K562 (cell line): ENCODE data around the gene EPHB4. TPM values are rescaled to one million over a fixed set of nuclear protein-coding genes. Genes with fewer than 3 reads are reported as not detected.

Experiments
- CBX2 ChIP-seq: fragments of 200-600 bp; sonication (generic); IDR thresholded peaks from one replicate; pipeline ENCODE4 v1.6.1; 2012; ENCODE audit warnings: mild to moderate bottlenecking, low read length, inconsistent platforms; ENCODE audit not compliant: insufficient read depth, poor library complexity, severe bottlenecking
- FOS ChIP-seq: IDR thresholded peaks from 3 replicates; pipeline ENCODE4 v1.6.1; 2011; ENCODE audit not compliant: insufficient read length; ENCODE audit errors: extremely low read depth
- ILF3 ChIP-seq: fragments of 450-650 bp; IDR thresholded peaks from 2 replicates; pipeline ENCODE4 v1.6.1; 2018; ENCODE audit warnings: antibody characterized with exemption, mild to moderate bottlenecking, moderate library complexity, borderline replicate concordance
- NR3C1 ChIP-seq: sonication (generic); formaldehyde crosslinking; IDR thresholded peaks from 2 replicates; pipeline ENCODE4 v1.8.1; 2022; ENCODE audit warnings: missing genetic modification reagents
- POLR2B ChIP-seq: fragments of 450-650 bp; IDR thresholded peaks from 2 replicates; pipeline ENCODE4 v1.6.1; 2018; ENCODE audit warnings: low read depth; ENCODE audit not compliant: partially characterized antibody
- RNF2 ChIP-seq: sonication (generic); IDR thresholded peaks from 2 replicates; pipeline ENCODE4 v1.6.1; 2016
- SP2 ChIP-seq: IDR thresholded peaks from 2 replicates; pipeline ENCODE4 v1.6.1; 2011; ENCODE audit warnings: mild to moderate bottlenecking, low read depth, low read length, moderate library complexity; ENCODE audit not compliant: poor library complexity, severe bottlenecking; ENCODE audit errors: extremely low read depth
- TCF7 ChIP-seq: sonication (generic); IDR thresholded peaks from 2 replicates; pipeline ENCODE4 v1.6.1; 2016; ENCODE audit warnings: antibody characterized with exemption, borderline replicate concordance
- TOE1 ChIP-seq, 2 experiments: fragments of 450-650 bp in 1 of 2; sonication (generic) in 1 of 2; formaldehyde crosslinking in 1 of 2; IDR thresholded peaks; 2 replicates each; pipeline versions ENCODE4 v1.7.1 to v1.8.0; 2016 to 2022; ENCODE audit warnings: borderline replicate concordance in 2 of 2, mild to moderate bottlenecking in 2 of 2, antibody characterized with exemption in 1 of 2, inconsistent platforms in 1 of 2, low read depth in 1 of 2, missing genetic modification reagents in 1 of 2, moderate library complexity in 1 of 2
- ZNF184 ChIP-seq: sonication (generic); formaldehyde crosslinking; IDR thresholded peaks from 2 replicates; pipeline ENCODE4 v1.5.0; 2020; ENCODE audit warnings: missing genetic modification reagents
- ZNF274 ChIP-seq: IDR thresholded peaks from 2 replicates; pipeline ENCODE4 v1.6.1; 2011; ENCODE audit warnings: low read depth, mild to moderate bottlenecking, low read length, moderate library complexity, borderline replicate concordance
- ZZZ3 ChIP-seq: fragments of 450-650 bp; IDR thresholded peaks from 2 replicates; pipeline ENCODE4 v1.6.1; 2016; ENCODE audit warnings: antibody characterized with exemption, mild to moderate bottlenecking, moderate library complexity
- polyA plus RNA-seq, 8 experiments: library from polyadenylated mRNA; depleted of rRNA in 4 of 8; stranded (reverse) in 5 of 8; unstranded in 3 of 8; fragments of >200 nt; fragmentation: Nextera tagmentation in 2 of 8; fragmentation: Illumina TruSeq in 1 of 8; extraction: Ambion mirVana in 2 of 8; extraction: Trizol in 1 of 8; gene quantifications; 2 replicates each; pipeline versions ENCODE4 v1.2.1 to v1.2.3, GENCODE V29; 2011 to 2014; ENCODE audit warnings: inconsistent platforms in 1 of 8, missing spikeins in 1 of 8
- total RNA-seq, 7 experiments: library from RNA; depleted of rRNA in 6 of 7; stranded (reverse); fragments of >200 nt in 6 of 7; fragmentation: Illumina TruSeq in 2 of 7; extraction: Trizol in 2 of 7; gene quantifications; 2 replicates each; pipeline versions ENCODE4 v1.2.1 to v1.2.3, GENCODE V29; 2011 to 2021; ENCODE audit warnings: low replicate concordance in 1 of 7
- TF ChIP-seq, protein P1 (sequence below): sonication (generic); formaldehyde crosslinking; IDR thresholded peaks from 2 replicates; pipeline ENCODE4 v1.8.1; 2022; ENCODE audit warnings: missing genetic modification reagents
- TF ChIP-seq, protein P2 (sequence below): fragments of 450-650 bp; formaldehyde crosslinking; IDR thresholded peaks from 2 replicates; pipeline ENCODE4 v1.4.0; 2022; ENCODE audit warnings: missing genetic modification characterization
- TF ChIP-seq, protein P3 (sequence below): fragments of 250-450 bp; sonication (Bioruptor Pico); IDR thresholded peaks from 2 replicates; pipeline ENCODE4 v1.4.0; 2020
- TF ChIP-seq, protein P4 (sequence below): fragments of 450-650 bp; IDR thresholded peaks from 2 replicates; pipeline ENCODE4 v1.6.1; 2017; ENCODE audit warnings: antibody characterized with exemption, mild to moderate bottlenecking

The EPHB4 gene
- total and polyA plus RNA-seq, 9 of the 15 experiments (the other 6 are each of a cell fraction or from before 2014, with no cell fraction given), result 1.2 to 82.1 (median 37.9) TPM

DNA sequence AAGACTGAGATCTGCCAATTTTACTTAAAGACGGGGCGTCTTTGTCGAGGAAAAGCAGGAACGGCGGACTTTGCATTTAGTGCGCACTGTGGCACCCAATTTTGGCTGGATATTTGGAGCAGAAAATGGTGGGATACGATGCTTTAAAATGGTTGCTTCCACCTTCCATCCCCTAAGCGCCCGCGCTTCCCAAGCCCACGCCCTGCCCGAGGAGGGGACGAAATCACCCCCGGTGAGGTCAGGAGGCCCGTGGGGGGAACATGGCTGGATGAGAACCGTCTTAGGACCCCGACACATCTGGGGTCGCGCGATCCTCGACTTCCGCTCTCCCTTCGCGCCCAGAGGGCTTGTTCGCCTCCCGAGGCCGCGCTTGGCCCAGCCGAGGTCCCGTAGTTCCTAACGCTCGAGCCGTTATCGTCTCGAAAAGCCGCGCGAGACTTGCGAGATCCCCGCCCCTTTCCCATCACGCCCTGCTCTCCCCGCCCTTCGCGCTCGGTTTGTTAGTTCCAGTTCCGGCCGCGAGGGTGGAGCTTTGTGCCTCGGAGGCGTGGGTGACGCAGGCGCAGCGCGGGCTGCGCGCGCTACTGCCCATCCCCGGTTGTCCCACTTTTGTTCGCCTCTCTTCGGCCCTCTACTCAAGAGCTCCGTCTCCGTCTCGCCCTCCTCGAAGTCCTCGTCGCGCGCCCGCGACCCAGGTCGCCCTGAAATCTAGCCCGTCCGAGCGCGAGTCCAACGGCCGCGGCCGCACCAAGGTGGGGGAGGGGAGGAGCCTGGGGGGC is 47.4 kb upstream of the EPHB4 start, which contains the start of gene SRRT (continued):
- TF ChIP-seq FOS, result no peak
- 0 out of 2 replicates have a peak, but pooled peaks have one; percentile 55 for TF ChIP-seq NR3C1 (CRISPR knock-in tag)
- TF ChIP-seq ZZZ3, result peak; percentile 96
- no peak for TF ChIP-seq SP2
- peak; percentile 98 for TF ChIP-seq POLR2B
- no peak for TF ChIP-seq ZNF184 (CRISPR knock-in tag)
- TF ChIP-seq, protein P1, sequence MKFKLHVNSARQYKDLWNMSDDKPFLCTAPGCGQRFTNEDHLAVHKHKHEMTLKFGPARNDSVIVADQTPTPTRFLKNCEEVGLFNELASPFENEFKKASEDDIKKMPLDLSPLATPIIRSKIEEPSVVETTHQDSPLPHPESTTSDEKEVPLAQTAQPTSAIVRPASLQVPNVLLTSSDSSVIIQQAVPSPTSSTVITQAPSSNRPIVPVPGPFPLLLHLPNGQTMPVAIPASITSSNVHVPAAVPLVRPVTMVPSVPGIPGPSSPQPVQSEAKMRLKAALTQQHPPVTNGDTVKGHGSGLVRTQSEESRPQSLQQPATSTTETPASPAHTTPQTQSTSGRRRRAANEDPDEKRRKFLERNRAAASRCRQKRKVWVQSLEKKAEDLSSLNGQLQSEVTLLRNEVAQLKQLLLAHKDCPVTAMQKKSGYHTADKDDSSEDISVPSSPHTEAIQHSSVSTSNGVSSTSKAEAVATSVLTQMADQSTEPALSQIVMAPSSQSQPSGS, result no peak
- 0 out of 2 replicates have a peak, but pooled peaks have one; percentile 33 for TF ChIP-seq TCF7
- TF ChIP-seq RNF2, result peak; percentile 90
- TF ChIP-seq, protein P2, sequence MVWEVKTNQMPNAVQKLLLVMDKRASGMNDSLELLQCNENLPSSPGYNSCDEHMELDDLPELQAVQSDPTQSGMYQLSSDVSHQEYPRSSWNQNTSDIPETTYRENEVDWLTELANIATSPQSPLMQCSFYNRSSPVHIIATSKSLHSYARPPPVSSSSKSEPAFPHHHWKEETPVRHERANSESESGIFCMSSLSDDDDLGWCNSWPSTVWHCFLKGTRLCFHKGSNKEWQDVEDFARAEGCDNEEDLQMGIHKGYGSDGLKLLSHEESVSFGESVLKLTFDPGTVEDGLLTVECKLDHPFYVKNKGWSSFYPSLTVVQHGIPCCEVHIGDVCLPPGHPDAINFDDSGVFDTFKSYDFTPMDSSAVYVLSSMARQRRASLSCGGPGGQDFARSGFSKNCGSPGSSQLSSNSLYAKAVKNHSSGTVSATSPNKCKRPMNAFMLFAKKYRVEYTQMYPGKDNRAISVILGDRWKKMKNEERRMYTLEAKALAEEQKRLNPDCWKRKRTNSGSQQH, result peak; percentile 96
- TF ChIP-seq TOE1 (IDR thresholded peaks at IDR 0.05; ENCODE audit: borderline replicate concordance), result peak; percentile 88
- TF ChIP-seq TOE1 (CRISPR knock-in tag; IDR thresholded peaks at IDR 0.05; ENCODE audit: borderline replicate concordance, low read depth), result no peak
- TF ChIP-seq, protein P3, sequence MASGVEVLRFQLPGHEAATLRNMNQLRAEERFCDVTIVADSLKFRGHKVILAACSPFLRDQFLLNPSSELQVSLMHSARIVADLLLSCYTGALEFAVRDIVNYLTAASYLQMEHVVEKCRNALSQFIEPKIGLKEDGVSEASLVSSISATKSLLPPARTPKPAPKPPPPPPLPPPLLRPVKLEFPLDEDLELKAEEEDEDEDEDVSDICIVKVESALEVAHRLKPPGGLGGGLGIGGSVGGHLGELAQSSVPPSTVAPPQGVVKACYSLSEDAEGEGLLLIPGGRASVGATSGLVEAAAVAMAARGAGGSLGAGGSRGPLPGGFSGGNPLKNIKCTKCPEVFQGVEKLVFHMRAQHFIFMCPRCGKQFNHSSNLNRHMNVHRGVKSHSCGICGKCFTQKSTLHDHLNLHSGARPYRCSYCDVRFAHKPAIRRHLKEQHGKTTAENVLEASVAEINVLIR, result no peak
- TF ChIP-seq, protein P4, sequence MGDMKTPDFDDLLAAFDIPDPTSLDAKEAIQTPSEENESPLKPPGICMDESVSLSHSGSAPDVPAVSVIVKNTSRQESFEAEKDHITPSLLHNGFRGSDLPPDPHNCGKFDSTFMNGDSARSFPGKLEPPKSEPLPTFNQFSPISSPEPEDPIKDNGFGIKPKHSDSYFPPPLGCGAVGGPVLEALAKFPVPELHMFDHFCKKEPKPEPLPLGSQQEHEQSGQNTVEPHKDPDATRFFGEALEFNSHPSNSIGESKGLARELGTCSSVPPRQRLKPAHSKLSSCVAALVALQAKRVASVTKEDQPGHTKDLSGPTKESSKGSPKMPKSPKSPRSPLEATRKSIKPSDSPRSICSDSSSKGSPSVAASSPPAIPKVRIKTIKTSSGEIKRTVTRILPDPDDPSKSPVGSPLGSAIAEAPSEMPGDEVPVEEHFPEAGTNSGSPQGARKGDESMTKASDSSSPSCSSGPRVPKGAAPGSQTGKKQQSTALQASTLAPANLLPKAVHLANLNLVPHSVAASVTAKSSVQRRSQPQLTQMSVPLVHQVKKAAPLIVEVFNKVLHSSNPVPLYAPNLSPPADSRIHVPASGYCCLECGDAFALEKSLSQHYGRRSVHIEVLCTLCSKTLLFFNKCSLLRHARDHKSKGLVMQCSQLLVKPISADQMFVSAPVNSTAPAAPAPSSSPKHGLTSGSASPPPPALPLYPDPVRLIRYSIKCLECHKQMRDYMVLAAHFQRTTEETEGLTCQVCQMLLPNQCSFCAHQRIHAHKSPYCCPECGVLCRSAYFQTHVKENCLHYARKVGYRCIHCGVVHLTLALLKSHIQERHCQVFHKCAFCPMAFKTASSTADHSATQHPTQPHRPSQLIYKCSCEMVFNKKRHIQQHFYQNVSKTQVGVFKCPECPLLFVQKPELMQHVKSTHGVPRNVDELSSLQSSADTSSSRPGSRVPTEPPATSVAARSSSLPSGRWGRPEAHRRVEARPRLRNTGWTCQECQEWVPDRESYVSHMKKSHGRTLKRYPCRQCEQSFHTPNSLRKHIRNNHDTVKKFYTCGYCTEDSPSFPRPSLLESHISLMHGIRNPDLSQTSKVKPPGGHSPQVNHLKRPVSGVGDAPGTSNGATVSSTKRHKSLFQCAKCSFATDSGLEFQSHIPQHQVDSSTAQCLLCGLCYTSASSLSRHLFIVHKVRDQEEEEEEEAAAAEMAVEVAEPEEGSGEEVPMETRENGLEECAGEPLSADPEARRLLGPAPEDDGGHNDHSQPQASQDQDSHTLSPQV, result peak; percentile 92
- TF ChIP-seq ZNF274, result no peak
- TF ChIP-seq ILF3, result no peak
- no peak for TF ChIP-seq CBX2
